Osteoblast (primary cell): ENCODE data around the gene CNOT6. TPM values are rescaled to one million over a fixed set of nuclear protein-coding genes. Genes with fewer than 3 reads are reported as not detected.

ENCODE experiments used
- DNase-seq: peaks from one replicate; pipeline ENCODE4 v3.0.0; 2011; ENCODE audit warnings: low spot score, mixed read lengths; ENCODE audit not compliant: insufficient read length; ENCODE audit errors: missing footprints
- H2AFZ ChIP-seq: 2 replicates; pipeline ENCODE4 v1.6.0; 2011; ENCODE audit warnings: mild to moderate bottlenecking, low read length
- H3K27ac ChIP-seq: 2 replicates; pipeline ENCODE4 v1.5.1; 2011; ENCODE audit warnings: mild to moderate bottlenecking, low read depth, low read length, moderate library complexity
- H3K27me3 ChIP-seq: 2 replicates; pipeline ENCODE4 v1.6.0; 2012; ENCODE audit warnings: mild to moderate bottlenecking, control low read depth, inconsistent platforms, low read length, moderate library complexity; ENCODE audit not compliant: insufficient read depth
- H3K36me3 ChIP-seq: 2 replicates; pipeline ENCODE4 v1.5.1; 2011; ENCODE audit warnings: mild to moderate bottlenecking, low read length, control low read depth, moderate library complexity; ENCODE audit not compliant: insufficient read depth
- H3K4me1 ChIP-seq: 2 replicates; pipeline ENCODE4 v1.5.1; 2011; ENCODE audit warnings: mild to moderate bottlenecking, low read length, control low read depth, moderate library complexity; ENCODE audit not compliant: insufficient read depth
- H3K4me2 ChIP-seq: 2 replicates; pipeline ENCODE4 v1.6.0; 2011; ENCODE audit warnings: mild to moderate bottlenecking, low read length; ENCODE audit not compliant: insufficient read depth
- H3K4me3 ChIP-seq: fragments of 200-600 bp; sonication (generic); 3 replicates; pipeline ENCODE4 v1.5.1; 2012; ENCODE audit warnings: mild to moderate bottlenecking, low read length, inconsistent platforms; ENCODE audit not compliant: insufficient read depth
- H3K79me2 ChIP-seq: 2 replicates; pipeline ENCODE4 v1.6.0; 2012; ENCODE audit warnings: mild to moderate bottlenecking, low read length, control low read depth, inconsistent platforms; ENCODE audit not compliant: insufficient read depth
- H3K9me3 ChIP-seq: 2 replicates; pipeline ENCODE4 v1.5.1; 2011; ENCODE audit warnings: low read depth, low read length, control low read depth
- H4K20me1 ChIP-seq: 2 replicates; pipeline ENCODE4 v1.6.0; 2012; ENCODE audit warnings: mild to moderate bottlenecking, low read length, control low read depth; ENCODE audit not compliant: insufficient read depth
- total RNA-seq: library from RNA; depleted of rRNA; stranded (reverse); fragments of >200 nt; gene quantifications from 2 replicates; pipeline ENCODE4 v1.2.3, GENCODE V29; 2012
- TF ChIP-seq, protein P1 (sequence below): IDR thresholded peaks from 2 replicates; pipeline ENCODE4 v1.5.1; 2011; ENCODE audit warnings: mild to moderate bottlenecking, low read depth, low read length, moderate library complexity; ENCODE audit errors: extremely low read depth

The CNOT6 gene
- total RNA-seq, 1 donor, result 8.3 TPM

- Histone ChIP-seq H3K9me3 (no peaks in the 10 kb centered on the region), H2AFZ (no peak overlapping the region), H3K36me3 (no peaks in the 10 kb centered on the region), H3K4me2 (no peak overlapping the region), H3K79me2 (no peaks in the 10 kb centered on the region), H3K27me3 (peaks cover 3% of the 10 kb centered on the region), H3K27ac (no peak overlapping the region), H4K20me1 (no peaks in the 10 kb centered on the region), H3K4me1 (no peaks in the 10 kb centered on the region), H3K4me3 (no peak overlapping the region)
- TF ChIP-seq, protein P1, sequence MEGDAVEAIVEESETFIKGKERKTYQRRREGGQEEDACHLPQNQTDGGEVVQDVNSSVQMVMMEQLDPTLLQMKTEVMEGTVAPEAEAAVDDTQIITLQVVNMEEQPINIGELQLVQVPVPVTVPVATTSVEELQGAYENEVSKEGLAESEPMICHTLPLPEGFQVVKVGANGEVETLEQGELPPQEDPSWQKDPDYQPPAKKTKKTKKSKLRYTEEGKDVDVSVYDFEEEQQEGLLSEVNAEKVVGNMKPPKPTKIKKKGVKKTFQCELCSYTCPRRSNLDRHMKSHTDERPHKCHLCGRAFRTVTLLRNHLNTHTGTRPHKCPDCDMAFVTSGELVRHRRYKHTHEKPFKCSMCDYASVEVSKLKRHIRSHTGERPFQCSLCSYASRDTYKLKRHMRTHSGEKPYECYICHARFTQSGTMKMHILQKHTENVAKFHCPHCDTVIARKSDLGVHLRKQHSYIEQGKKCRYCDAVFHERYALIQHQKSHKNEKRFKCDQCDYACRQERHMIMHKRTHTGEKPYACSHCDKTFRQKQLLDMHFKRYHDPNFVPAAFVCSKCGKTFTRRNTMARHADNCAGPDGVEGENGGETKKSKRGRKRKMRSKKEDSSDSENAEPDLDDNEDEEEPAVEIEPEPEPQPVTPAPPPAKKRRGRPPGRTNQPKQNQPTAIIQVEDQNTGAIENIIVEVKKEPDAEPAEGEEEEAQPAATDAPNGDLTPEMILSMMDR, result no peak
- peak; percentile 82 for DNase-seq
Measured at GRCh38 chr5:180601591-180602480, 107.7 kb downstream of the CNOT6 start.

DNA sequence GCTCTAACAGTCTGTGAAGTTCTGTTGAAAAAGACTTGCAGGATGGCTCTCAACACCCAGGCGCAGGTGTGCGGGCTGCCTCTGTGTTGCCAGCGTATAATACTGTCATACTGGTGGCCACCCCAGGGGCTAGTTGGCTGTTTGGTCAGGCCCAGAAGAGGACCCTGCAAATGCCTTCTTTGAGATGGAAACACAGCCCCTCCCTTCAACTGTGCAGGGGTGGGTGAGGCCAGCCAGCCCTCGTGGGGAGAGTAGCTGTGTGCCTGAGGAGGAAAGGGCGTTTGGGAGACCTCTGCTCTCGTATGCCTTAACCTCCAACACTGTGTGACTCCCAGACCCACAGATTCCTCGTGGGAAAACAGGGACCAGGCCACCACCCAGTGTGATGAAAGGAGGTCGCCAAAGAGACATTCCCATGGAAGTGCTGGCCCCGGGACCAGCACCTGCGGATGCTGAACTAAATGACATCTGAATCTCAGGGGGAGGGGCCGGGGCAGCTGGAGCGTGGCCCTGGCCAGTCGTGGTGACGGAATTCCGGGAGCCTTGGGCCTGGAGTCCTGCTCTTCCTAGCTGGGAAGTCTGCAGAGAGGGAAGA is 108.4 kb downstream of the CNOT6 start:
- Histone ChIP-seq H3K9me3 (no peaks in the 10 kb centered on the region), H3K4me1 (no peaks in the 10 kb centered on the region), H3K4me2 (no peak overlapping the region), H4K20me1 (no peaks in the 10 kb centered on the region), H3K36me3 (no peaks in the 10 kb centered on the region), H3K4me3 (no peak overlapping the region), H2AFZ (no peak overlapping the region), H3K27ac (no peak overlapping the region), H3K79me2 (no peaks in the 10 kb centered on the region), H3K27me3 (peaks cover 3% of the 10 kb centered on the region)
- TF ChIP-seq, protein P1, result no peak
- DNase-seq, result no peak

GRCh38 chr5:180603076-180603594 is 109.0 kb downstream of the CNOT6 start:
- DNase-seq, result peak; percentile 77
- no peak overlapping the region for H2AFZ ChIP-seq
- no peak overlapping the region for H3K4me2 ChIP-seq
- H3K9me3 ChIP-seq, result no peaks in the 10 kb centered on the region
- TF ChIP-seq, protein P1, result no peak
- no peaks in the 10 kb centered on the region for H3K36me3 ChIP-seq
- H4K20me1 ChIP-seq, result no peaks in the 10 kb centered on the region
- H3K4me1 ChIP-seq, result no peaks in the 10 kb centered on the region
- no peak overlapping the region for H3K4me3 ChIP-seq
- H3K27ac ChIP-seq, result no peak overlapping the region
- no peaks in the 10 kb centered on the region for H3K79me2 ChIP-seq
- H3K27me3 ChIP-seq, result no peaks in the 10 kb centered on the region

GRCh38 chr5:180604271-180604670 is 110.1 kb downstream of the CNOT6 start:
- peak; percentile 48 for DNase-seq
- H3K36me3 ChIP-seq, result no peaks in the 10 kb centered on the region
- no peak overlapping the region for H3K4me2 ChIP-seq
- no peak overlapping the region for H3K27ac ChIP-seq
- H2AFZ ChIP-seq, result no peak overlapping the region
- no peaks in the 10 kb centered on the region for H4K20me1 ChIP-seq
- H3K79me2 ChIP-seq, result no peaks in the 10 kb centered on the region
- no peaks in the 10 kb centered on the region for H3K9me3 ChIP-seq
- no peak overlapping the region for H3K4me3 ChIP-seq
- H3K27me3 ChIP-seq, result no peaks in the 10 kb centered on the region
- TF ChIP-seq, protein P1, result no peak
- no peaks in the 10 kb centered on the region for H3K4me1 ChIP-seq
